SK-N-SH treated with all-trans-retinoic acid at 6 μM for 48 hours (cell line): ENCODE measurements around the gene CUL2.

Source experiments
- ARNTL ChIP-seq: fragments of 450-650 bp; formaldehyde crosslinking; IDR thresholded peaks from 2 replicates; pipeline ENCODE4 v1.5.0; 2020; ENCODE audit warnings: low read depth, mild to moderate bottlenecking, moderate library complexity, borderline replicate concordance
- PATZ1 ChIP-seq: fragments of 250-450 bp; sonication (Bioruptor Pico); IDR thresholded peaks from 2 replicates; pipeline ENCODE4 v1.8.0; 2020; ENCODE audit warnings: mild to moderate bottlenecking, moderate library complexity, borderline replicate concordance
- PPARA ChIP-seq: fragments of 250-450 bp; sonication (Bioruptor Pico); IDR thresholded peaks from 2 replicates; pipeline ENCODE4 v1.5.0; 2020; ENCODE audit warnings: mild to moderate bottlenecking, borderline replicate concordance
- ZFP3 ChIP-seq: fragments of 250-450 bp; sonication (Bioruptor Pico); IDR thresholded peaks from 2 replicates; pipeline ENCODE4 v1.5.0; 2020; ENCODE audit warnings: mild to moderate bottlenecking, moderate library complexity
- ZNF565 ChIP-seq: fragments of 450-650 bp; formaldehyde crosslinking; conservative IDR thresholded peaks from 2 replicates; pipeline ENCODE4 v1.5.0; 2020; ENCODE audit warnings: low read depth, mild to moderate bottlenecking, moderate library complexity
- ZNF70 ChIP-seq: fragments of 450-650 bp; formaldehyde crosslinking; IDR thresholded peaks from 2 replicates; pipeline ENCODE4 v1.5.0; 2020; ENCODE audit warnings: mild to moderate bottlenecking, moderate library complexity

GRCh38 chr10:34966040-34966439, 124.1 kb downstream of the CUL2 start:
- TF ChIP-seq PATZ1 = no peak
- no peak for TF ChIP-seq ZNF565 (CRISPR knock-in tag)
- TF ChIP-seq ZNF70 = no peak
- TF ChIP-seq ARNTL (CRISPR knock-in tag) = no peak
- TF ChIP-seq PPARA (CRISPR knock-in tag) = no peak
- no peak for TF ChIP-seq ZFP3 (CRISPR knock-in tag)
